Stimulated activated CD4-positive, alpha-beta T cell treated with anti-CD3 and anti-CD28 coated beads, Interleukin-2, amount 100 ng/mL, for 48 hours (primary cell): Measurements from ENCODE around the gene HTR5A.
"Not testable (repeated sequence)": the region's sequence is repeated elsewhere in the genome, so short reads cannot be mapped to it uniquely, and the experiment has no call there.

Experiments used
- DNase-seq, 2 donors: peaks; one replicate each; pipeline ENCODE4 v3.0.0-alpha.2; 2020

The HTR5A gene

GRCh38 chr7:155069992-155070751, at the start of gene HTR5A:
Gene HTR5A (plus strand): TSS chr7:155070324. CDS start chr7:155070900, 576 bp downstream.
- DNase-seq, result peak; percentile 79 to 82

- DNase-seq, result no peak
These were observed 49.1 kb upstream of the HTR5A start for GRCh38 chr7:155020996-155021395.

DNA sequence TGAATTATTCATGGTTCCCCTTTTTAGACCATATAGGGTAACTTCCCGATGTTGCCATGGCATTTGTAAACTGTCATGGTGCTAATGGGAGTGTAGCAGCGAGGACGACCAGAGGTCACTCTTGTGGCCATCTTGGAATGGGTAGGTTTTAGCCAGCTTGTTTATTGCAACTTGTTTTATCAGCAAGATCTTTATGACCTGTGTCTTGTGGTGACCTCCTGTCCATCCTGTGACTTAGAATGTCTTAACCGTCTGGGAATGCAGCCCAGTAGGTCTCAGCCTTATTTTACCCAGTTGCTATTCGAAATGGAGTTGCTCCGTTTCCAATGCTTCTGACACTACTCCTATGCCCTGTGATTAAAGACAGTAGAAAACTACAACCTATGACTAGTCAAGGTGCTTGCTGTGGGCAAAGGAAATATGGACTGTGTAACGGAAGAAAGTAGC, 48.4 kb upstream of the HTR5A start:
- no peak for DNase-seq

DNA sequence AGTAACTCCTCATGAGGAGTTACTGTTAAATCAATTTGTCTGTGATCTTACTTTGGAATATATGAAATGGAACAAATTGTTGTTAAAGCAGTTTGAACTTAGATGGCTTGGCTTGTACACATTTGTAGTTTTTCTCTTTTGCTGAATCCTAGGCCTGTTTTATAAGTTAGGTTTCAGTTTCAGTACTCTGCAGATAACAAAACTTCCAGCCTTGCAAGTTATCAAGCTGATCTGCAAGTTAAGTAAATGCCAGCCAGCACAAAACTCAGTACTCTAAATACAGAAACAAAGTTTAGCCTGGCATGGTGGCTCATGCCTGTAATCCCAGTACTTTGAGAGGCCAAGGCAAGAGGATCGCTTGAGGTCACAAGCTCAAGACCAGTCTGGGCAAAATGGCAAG, 42.2 kb upstream of the HTR5A start:
- no peak for DNase-seq

DNA sequence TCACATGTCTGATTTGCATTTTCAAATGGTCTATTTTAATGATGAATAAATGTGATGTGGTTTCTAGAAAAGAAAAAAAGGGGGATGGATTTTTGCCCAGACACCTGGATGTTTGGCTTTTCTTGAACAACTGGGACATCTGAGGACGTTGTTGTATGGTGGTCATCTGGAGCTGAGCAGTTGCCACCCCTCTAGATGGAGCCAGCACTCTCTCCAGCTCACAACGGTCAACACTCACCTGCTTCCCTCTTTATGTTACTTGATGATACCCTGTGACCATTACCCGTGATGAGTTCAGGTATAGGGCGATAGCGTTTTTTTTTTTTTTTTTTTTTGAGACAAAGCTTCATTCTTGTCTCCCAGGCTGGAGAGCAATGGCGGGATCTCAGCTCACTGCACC, 37.1 kb upstream of the HTR5A start:
- no peak for DNase-seq

DNA sequence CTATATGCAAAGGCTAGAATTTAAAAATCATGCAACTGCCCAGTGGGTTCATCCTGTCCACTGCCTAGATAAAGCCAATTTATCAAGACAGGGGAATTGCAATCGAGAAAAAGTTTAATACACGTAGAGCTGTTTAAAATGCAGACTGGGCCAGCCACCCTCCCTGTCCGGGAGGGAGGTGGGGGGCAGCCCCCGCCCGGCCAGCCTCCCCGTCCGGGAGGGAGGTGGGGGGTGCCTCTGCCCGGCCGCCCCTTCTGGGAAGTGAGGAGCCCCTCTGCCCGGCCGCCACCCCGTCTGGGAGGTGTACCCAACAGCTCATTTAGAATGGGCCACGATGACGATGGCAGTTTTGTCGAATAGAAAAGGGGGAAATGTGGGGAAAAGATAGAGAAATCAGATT, 35.6 kb upstream of the HTR5A start:
- DNase-seq, result not testable (repeated sequence)

DNA sequence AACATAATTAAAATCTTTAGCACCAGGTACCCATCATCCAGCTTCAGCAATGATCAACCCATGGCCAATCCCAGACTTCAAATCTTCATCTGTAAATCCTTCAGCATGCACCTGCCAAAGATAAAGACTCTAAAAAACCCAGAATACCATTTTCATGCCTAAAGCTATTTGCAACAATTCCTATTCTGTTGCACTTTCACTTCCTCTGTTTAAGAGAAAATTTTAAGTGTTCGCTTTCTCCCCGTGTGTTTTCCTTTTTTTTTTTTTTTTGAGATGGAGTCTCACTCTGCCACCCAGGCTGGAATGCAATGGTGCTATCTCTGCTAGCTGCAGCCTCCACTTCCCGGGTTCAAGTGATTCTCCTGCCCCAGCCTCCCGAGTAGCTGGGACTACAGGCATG, 31.8 kb upstream of the HTR5A start:
- no peak for DNase-seq

DNA sequence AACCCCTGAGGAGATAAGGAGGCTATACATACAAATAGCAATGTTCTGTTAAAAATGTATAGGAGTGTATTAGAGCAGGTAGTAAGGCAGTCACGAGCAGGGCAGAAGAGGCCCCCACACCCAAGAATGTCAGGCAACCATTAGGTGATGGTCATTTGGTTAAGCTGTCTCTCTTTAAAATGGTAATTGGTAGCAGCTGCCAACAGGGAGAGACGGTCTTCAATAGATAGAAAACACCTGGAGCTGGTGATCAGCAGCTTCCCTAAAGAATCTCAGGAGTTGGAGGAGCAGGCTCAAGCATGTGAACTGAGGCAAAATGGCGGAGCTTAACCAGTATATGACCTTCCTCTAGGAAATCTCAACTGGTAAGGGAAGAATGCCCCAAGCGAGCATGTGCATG, 26.4 kb upstream of the HTR5A start:
- no peak for DNase-seq

- DNase-seq, result no peak
These were observed 22.1 kb upstream of the HTR5A start for GRCh38 chr7:155048006-155048405.

- DNase-seq, result no peak
These were observed 18.8 kb upstream of the HTR5A start for GRCh38 chr7:155051355-155051754.

DNA sequence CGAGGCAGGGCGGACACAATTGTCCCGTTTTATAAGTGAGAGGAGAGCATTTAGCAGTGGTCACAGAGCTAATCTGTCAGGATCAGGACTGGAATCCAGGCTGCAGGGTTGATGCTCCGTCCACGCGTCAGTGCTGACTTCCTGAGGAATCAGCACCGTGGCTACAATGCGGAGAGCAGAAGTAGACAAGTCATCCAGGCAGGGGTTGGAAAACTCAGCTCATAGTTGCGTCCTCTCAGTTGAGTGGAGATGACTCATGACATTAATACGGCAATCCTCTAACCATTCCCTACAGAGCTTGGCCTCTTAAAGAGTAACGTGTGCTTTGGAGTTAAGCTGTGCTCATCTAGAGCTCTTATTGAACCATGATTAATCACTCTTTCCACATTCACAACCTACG, 17.1 kb upstream of the HTR5A start:
- no peak for DNase-seq

DNA sequence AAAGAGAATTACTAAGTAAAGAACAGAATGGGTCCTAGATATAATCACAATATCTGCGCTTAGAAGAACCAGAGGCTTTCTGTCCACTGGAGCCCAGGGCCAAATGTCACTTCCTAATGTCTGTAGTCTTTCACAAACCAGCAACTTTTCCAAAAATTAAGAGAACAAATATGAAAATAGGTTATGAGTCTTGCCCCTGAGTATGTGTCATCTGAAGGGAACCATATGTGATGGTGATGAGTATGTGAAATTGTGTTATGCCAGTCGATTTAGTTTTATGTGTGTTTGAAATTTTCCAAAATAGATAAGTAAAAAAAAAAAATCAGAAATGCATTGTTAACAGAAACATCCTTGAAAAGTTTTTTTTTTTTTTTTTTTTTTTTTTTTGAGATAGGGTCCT, 15.4 kb upstream of the HTR5A start:
- no peak for DNase-seq

GRCh38 chr7:155057076-155057475, 13.0 kb upstream of the HTR5A start:
- no peak for DNase-seq

DNA sequence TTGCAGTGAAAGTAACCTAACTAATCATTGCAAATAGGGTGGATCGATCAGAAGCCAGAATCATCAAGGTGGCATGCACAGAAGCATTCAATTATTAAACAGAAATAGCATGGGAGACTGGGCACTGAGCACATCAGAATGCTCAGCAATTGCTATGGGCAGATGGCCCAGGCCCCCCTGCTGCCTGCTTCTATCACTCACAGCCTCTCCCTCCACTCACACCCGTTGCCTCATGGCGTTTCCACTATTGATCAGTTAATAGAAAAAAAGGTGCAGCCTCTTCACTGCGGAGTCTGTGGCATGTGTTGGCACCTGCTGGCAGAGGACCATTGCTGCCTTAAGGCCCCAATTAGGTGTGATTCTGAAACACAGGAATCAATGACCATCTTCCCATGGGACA, 11.2 kb upstream of the HTR5A start:
- no peak for DNase-seq

DNA sequence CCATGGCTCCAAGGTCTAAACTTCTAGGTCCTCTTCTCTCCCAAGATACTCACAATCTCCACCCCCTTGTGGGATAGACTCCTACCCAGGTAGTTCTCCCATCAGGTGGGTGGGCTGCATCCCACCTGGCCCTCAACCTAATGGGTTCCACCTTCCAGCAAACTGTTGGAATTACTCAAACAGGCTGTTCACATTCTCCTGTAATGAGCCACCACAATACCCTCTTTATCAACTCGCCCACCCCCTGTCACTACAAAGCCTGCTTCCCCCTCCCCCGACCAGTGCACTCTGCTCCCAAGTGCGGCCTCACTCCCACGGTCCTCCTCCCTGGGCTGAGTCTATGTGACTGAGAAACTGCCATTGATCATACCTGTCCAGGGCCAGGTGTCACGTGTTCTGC, 10.4 kb upstream of the HTR5A start:
- no peak for DNase-seq

- no peak for DNase-seq
These were observed 7.7 kb upstream of the HTR5A start for GRCh38 chr7:155062411-155062810.

DNA sequence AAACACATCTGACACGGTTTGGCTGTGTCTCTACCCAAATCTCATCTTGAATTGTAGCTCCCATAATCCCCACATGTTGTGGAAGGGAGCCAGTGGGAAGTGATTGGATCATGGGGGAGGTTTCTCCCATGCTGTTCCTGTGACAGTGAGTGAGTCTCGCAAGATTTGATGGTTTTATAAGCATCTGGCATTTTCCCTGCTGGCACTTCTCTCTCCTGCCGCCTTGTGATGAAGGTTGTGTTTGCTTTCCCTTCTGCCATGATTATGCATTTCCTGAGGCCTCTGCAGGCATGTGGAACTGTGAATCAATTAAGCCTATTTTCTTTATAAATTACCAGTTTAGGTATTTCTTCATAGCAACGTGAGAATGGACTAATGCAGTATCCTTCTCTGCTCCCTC, 5.9 kb upstream of the HTR5A start:
- DNase-seq, result no peak

- no peak for DNase-seq
These were observed 3.6 kb upstream of the HTR5A start for GRCh38 chr7:155066417-155066950.

DNA sequence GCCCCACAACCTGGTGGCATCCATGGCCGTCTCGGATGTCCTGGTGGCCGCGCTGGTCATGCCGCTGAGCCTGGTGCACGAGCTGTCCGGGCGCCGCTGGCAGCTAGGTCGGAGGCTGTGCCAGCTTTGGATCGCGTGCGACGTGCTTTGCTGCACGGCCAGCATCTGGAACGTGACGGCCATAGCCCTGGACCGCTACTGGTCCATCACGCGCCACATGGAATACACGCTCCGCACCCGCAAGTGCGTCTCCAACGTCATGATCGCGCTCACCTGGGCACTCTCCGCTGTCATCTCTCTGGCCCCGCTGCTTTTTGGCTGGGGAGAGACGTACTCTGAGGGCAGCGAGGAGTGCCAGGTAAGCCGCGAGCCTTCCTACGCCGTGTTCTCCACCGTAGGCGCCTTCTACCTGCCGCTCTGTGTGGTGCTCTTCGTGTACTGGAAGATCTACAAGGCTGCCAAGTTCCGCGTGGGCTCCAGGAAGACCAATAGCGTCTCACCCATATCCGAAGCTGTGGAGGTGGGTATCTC, 1.1 kb downstream of the HTR5A start:
- DNase-seq, result no peak

- no peak for DNase-seq
These were observed 1.9 kb downstream of the HTR5A start for GRCh38 chr7:155071916-155072571.

GRCh38 chr7:155073922-155074321, 3.8 kb downstream of the HTR5A start:
- no peak for DNase-seq

- DNase-seq, result no peak
These were observed 13.9 kb downstream of the HTR5A start for GRCh38 chr7:155084021-155084420.

DNA sequence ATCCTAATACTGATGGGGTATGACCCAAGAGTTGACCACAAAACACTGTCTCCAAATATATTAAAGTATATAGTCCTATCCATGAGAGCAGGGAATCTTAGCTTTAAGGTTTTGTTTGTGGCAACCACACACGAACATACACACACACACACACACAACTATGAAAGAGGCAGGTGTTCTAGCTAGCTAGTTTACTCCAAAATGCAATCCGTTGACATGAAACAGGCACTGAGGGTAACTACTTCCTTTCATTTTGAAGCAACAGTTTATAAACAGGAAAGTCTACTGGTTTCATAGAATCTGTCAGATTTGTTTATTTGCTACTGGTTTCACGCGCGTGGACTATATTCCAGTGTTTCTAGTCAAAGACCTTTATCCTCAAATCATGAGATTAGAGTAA, 14.8 kb downstream of the HTR5A start:
- no peak for DNase-seq

- DNase-seq, result peak in 1 of 2 donors; percentile 7
These were observed 20.6 kb downstream of the HTR5A start for GRCh38 chr7:155090684-155091083.
